Stimulated activated CD4-positive, alpha-beta T cell treated with anti-CD3 and anti-CD28 coated beads, Interleukin-2, amount 100 ng/mL, for 24 hours (primary cell): ENCODE results near the gene INSR.
"Not testable (repeated sequence)": the region's sequence is repeated elsewhere in the genome, so short reads cannot be mapped to it uniquely, and the experiment has no call there.

Experiments
- DNase-seq, 2 donors: peaks; one replicate each; pipeline ENCODE4 v3.0.0-alpha.2; 2020

INSR gene

GRCh38 chr19:7215176-7215575 lies 79.0 kb downstream of the INSR start:
- no peak for DNase-seq

DNA sequence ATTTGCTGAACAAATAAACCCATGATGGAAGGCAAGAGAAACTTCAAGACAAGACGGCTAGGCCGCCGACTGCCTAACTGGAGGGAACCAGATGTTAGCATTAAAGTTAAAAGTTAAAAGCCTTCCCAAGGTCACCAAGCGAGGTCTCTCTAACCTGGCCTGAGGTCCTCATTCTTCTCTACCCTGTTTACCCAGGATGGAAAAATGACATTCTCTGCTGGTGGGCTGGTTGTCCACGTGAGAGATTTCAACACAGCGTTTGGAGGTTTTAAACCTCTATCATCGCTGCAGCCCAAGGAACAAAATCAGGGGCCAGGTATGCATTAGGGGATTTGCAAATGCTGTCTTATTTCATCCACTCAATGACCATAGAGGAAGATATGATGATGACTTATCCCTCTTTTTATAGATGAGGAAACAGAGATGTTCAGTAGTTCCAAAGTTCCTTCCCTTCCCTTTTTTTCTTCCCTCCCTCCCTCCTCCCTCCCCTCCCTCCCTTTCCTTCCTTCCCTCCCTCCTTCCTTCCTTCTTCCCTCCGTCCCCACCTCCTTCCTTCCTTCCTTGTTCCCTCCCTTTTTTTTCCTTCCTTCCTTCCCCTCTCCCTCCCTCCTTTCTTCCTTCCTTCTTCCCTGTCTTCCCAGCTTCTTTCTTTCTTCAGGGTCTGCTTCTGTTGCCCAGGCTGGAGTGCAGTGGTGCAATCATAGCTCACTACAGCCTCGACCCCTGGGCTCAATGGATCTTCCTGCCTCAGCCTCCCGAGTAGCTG lies 79.7 kb downstream of the INSR start:
- DNase-seq: no peak

- DNase-seq: peak in 1 of 2 donors; percentile 6
These were observed 80.4 kb downstream of the INSR start for GRCh38 chr19:7213628-7214323.

DNA sequence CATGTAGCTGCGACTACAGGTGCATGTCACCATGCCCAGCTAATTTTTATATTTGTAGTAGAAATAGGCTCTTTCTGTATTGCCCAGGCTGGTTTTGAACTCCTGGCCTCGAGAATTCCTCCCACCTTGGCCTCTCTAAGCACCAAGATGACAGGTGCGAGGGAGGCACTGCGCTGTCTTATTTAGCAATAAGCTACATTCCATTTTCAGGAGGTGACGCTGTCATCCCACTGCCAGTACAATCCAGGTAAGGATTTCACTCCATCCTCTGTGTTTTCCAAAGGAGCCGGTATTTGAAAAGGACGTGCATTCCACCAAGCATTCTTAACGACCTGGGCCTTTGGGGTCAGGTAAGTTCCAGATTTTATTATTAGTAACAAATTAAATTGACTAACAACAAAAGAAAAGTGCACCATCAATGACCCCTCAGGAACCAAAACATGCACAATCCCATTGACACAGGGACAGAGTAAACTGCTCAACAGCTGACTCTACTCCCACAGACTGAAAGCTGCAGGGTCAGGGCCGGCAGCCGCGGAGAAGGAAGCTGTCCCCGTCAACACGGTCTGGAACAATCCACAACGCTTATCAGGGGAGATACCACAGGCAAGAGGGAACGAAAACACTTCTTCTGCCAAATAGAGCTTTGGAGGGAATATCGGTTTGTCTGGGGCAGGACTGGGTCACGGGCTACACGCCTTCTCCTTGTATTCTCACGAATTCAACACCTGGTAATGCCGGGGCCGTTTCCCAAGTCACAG lies 82.8 kb downstream of the INSR start:
- DNase-seq: no peak

DNA sequence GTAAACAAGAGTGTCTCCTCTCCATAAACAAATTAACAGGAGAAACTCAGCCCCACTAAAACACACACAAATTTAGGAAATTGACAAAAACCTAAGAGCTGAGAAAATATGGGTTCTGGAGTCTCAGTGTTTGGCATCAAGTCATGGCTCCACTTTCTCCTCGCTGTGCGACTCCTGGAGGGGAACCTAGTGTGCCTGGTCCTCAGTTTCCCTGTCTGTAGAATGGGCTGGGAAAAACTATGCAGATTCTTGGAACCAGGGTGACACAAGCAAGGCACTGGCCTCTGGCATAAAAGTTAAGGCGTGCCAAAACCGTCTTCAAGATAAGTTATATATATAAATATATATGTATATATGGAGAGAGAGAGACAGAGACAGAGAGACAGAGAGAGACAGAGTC lies 83.9 kb downstream of the INSR start:
- DNase-seq: no peak

DNA sequence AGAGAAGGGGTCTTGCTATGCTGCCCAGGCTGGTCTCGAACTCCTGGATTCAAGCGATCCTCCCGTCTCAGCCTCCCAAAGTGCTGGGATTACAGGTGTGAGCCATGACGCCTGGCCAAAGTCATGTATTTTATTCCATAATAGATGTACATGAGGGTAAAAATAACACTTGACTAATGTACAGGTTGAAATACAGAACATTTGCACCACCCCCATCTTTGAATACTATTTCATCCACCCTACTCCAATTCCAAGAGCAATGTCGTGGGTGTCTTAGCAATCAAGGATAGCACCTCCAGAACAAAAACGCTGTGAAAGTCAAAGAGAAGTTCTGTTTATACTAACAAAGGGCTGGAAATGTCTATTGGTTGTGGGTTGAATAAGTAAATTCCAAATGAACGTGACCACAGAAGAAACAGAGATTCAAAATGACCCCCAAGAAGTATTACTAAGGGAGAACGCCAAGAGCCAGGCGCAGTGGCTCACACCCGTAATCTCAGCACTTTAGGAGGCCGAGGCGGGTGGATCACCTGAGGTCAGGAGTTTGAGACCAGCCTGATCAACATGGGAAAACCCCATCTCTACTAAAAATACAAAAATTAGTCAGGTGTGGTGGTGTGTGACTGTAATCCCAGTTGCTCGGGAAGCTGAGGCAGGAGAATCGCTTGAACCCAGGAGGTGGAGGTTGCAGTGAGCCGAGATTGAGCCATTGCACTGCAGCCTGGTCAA lies 84.5 kb downstream of the INSR start:
- DNase-seq: not testable (repeated sequence)

DNA sequence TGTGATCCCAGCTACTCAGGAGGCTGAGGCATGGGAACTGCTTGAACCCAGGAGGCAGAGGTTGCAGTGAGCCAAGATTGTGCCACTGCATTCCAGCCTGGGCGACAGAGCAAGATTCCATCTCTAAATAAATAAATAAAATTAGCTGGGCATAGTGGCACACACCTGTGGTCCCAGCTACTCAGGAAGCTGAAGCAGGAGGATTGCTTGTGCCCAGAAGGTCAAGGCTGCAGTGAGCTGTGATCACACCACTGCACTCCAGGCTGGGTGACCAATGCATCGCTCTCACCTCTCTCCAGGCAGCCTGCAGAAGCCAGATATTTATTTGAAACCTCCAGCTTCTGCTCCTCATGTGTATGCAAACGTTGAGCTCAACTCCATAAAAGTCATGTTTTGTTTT lies 85.2 kb downstream of the INSR start:
- DNase-seq: not testable (repeated sequence)

GRCh38 chr19:7203332-7203731 lies 90.9 kb downstream of the INSR start:
- DNase-seq: no peak

- DNase-seq: no peak
These were observed 91.3 kb downstream of the INSR start for GRCh38 chr19:7202888-7203287.

- no peak for DNase-seq
These were observed 93.5 kb downstream of the INSR start for GRCh38 chr19:7200736-7201135.

DNA sequence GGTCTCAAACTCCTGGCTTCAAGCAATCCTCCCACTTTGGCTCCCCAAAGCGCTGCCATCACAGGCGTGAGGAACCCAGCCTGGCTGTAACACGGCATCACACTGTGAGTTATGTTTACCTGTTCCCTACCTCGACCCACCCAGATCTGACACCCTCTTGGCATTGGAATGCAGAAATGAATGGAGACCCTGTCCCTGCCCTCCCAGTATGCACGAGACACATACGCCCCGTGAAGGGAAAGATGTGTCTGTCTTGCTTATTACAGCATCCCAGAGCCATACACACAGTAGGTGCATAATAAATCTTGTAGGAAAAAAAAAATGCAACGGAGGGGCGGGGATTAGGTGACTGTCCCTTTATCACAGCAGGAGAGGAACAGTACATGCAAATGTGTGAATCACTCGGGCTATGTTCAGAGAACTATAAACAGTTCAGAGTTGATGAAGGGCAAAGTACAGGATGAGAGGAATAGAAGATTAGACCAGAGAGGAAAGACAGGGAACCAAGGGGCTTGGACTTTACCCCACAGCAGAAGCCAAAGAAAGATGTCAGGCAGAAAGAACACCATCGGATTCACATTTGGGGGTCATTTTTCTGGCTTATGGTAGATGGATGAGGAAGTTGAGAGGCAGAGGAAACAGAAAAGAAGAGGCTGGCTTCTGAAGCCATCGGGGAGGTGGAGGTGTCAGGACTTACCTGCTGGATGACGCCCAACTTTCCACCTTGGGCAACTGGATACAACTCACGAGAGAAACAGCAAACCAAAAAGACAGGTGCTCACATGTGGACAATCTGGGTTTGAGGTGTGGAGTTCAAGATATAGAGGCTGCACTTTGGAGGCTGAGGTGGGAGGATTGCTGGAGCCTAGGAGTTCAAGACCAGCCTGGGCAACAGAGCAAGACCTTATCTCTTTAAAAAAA lies 94.3 kb downstream of the INSR start:
- no peak for DNase-seq

- DNase-seq: peak; percentile 88 to 90
These were observed 96.2 kb downstream of the INSR start for GRCh38 chr19:7197760-7198696.

GRCh38 chr19:7197119-7197759 lies 97.0 kb downstream of the INSR start:
- peak; percentile 90 for DNase-seq

GRCh38 chr19:7196763-7197118 lies 97.5 kb downstream of the INSR start:
- no peak for DNase-seq

- no peak for DNase-seq
These were observed 99.2 kb downstream of the INSR start for GRCh38 chr19:7195046-7195445.

DNA sequence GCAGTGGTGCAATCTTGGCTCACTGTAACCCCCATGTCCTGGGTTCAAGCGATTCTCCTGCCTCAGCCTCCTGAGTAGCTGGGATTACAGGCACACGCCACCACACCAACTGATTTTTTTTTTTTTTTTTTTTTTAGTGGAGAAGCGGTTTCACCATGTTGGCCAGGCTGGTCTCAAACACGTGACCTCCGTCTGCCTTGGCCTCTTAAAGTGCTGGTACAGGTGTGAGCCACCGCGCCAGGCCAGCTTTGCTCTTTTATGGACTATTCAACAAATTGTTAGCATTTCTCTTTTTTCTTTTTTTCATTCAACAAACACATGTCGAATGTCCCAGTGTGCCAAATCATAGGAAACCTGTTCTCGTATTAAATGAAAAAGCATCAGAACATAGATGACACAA lies 99.6 kb downstream of the INSR start:
- no peak for DNase-seq

- DNase-seq: peak; percentile 29 to 43
These were observed 102.1 kb downstream of the INSR start for GRCh38 chr19:7191946-7192691.

- DNase-seq: no peak
These were observed 105.2 kb downstream of the INSR start for GRCh38 chr19:7188698-7189629.
